HG03520 (cell line): Measurements from ENCODE around the gene AKR7A2.
"Not testable (repeated sequence)": the region's sequence is repeated elsewhere in the genome, so short reads cannot be mapped to it uniquely, and the experiment has no call there.

Source experiments
- ATAC-seq: cut with Tn5 transposase; IDR thresholded peaks from one replicate; pipeline ENCODE4 v1.9.1; 2021; ENCODE audit warnings: mild to moderate bottlenecking, moderate library complexity; ENCODE audit not compliant: unreplicated experiment

The AKR7A2 gene

GRCh38 chr1:19308509-19308907 is 3.4 kb downstream of the AKR7A2 start:
- no peak for ATAC-seq

- no peak for ATAC-seq
These were observed 4.0 kb downstream of the AKR7A2 start for GRCh38 chr1:19307794-19308508.

GRCh38 chr1:19306941-19307340 is 5.0 kb downstream of the AKR7A2 start:
- ATAC-seq: no peak

DNA sequence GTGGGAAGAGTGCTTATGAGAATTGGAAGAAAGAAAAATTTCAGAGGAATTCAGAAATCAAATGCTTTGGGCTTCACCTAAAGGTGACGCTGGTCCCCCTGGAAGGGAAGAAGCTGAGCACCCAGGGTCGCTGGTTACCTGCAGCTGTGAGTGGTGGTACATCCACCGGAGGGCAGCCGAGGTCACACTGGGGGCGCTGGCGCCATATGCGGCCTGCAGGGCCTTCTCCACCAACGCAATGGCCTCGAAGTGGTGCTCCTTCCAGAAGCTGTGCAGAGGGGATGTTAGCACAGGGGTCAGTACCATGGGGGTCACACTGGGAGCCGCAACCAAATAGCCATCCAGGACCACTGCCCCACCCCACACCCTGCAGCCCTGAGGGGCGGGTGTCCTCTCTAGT is 6.1 kb downstream of the AKR7A2 start:
- ATAC-seq: no peak

- not testable (repeated sequence) for ATAC-seq
These were observed 7.9 kb downstream of the AKR7A2 start for GRCh38 chr1:19304081-19304480.

DNA sequence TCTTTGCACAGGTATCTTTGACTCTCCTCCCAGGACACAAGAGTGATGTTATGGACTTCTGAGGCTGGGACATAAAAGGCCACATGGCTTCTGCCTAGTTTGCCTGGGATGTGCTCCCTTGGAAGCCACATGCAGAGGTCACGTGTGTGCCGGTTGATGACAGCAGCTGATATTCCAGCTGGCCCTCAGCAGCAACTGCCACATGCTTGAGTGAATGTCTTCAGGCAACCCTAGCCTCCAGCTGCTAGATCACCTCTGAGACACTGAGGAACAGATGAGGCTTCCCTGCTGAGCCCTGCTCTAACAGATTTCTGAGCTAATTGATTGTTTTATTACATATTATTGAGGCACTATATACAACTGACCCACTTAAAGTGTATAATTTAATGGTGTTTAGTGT is 11.7 kb downstream of the AKR7A2 start:
- ATAC-seq: no peak

DNA sequence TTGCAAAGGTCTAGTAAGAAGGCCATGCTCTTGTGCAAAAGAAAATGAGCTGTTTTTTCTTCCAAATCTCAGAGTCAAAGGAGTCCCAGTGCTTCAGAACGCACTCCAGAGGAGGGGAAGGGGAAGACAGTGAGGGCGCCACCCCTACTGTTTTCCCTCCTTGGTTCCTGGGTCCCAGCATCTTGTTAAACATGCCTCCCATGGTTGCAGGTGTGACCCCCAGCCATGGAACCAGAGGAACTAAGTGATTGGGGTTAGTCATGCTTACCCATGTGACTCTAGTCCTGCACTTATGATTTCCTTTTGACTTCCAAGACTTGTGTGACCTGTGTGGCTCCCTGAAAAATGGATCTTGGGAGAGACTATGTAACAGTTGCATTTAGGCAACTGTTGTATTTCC is 17.3 kb downstream of the AKR7A2 start:
- ATAC-seq: no peak

GRCh38 chr1:19289244-19289643 is 22.7 kb downstream of the AKR7A2 start:
- no peak for ATAC-seq

DNA sequence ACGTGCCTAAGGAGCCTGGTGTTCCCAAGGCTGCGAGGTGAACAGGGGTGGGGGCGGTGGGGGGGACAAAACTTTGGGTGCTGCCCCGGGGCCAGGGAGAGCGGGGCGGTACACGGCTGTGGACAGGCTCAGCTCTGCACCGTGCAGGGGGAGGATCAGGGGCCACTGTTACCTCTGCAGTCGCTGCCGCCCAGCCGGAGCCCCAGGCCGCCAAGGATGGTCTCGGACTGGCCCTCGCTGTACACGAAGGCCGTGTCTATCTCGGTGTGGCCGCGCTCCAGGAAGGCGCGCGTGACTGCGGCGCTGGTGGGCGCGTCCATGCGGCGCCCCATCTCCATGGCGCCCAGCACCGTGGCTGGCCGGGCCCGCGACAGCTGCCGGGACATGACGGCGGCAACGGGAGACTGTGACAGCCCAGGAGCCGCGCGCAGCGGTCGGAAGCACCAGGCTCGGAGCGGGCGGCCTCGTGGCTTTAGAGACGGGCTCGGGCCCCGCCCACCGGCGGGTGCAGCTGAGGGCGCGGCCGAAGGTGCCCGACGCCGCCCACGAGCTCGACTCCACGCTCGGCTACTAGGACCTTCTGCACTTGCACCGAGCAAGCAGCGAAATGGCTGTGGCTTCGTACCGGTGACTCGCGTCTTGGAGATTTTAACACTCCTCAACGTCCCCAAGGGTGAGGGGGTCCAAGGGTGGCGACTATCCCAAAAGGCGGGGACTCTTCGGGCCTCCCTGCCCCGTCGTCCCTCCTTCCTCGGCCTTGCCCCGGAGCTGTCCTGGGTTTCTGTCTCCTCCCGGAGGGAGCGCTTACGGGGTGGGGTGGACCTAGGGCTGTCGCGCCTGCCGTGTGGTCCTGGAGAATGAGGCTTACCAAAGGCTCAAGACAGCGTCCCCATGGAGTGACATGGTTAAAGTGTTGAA is 23.4 kb downstream of the AKR7A2 start, which contains the start of gene AKR7A3:
AKR7A3 (minus strand) TSS at position 447 of the 918 bp plus-strand sequence; CDS start at position 386, 61 bp downstream.
- ATAC-seq: not testable (repeated sequence)

DNA sequence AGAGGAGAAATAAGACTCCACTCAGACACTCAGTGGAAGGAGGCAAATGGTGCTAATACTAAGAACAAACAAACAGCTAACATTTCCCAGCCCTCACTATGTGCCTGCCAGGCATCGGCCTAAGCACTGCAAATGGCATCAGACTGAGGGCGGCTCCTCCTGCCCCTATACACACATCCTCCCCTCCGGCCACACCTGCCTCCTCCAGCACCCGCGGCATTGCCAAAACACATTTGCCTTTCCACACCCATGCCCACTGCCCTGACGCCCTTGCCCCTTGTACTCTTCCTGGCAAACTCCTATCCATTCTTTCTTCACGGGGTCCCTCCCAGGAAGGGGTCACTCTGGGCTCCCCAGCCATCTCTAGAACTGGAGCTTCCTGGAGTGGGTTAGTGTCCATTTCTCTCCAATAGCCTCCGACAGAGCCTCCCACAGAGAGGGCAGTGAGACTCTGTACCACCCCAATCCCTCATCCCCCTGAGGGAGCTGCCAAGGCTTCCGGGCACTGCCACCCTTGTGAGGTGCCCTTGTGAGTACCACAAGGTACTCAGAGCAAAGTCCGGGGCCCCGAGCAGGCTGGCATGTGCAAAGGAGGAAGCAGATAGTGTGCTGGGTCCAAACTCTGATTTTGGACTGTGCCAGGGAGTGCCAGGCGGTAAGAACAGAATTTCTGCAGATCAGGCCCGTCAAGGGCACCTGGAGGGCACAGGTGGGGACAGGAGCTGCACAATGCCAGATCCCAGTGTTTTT is 24.3 kb downstream of the AKR7A2 start:
- ATAC-seq: no peak

GRCh38 chr1:19285807-19286206 is 26.1 kb downstream of the AKR7A2 start:
- not testable (repeated sequence) for ATAC-seq

GRCh38 chr1:19285366-19285765 is 26.6 kb downstream of the AKR7A2 start:
- not testable (repeated sequence) for ATAC-seq

DNA sequence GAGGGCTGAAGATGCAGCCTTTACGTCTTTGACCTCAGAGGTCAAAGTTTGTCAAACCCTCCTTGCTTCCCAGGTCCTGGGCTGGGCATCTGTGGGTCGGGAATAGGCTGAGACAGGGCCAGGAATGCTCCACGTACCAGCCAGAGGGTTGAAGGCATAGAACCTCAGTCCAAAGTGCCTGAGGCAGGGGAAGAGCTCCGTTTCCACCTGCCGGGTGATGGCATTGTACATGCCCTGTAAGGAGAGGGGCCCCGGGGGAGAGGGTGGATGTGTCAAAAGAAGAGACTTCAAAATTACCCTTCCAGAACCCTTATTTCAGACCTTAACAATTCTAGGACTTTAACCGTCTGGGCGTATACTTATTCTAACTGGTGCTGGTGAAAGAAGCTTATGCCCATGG is 27.1 kb downstream of the AKR7A2 start:
- no peak for ATAC-seq

- no peak for ATAC-seq
These were observed 28.1 kb downstream of the AKR7A2 start for GRCh38 chr1:19283891-19284290.

- no peak for ATAC-seq
These were observed 37.3 kb downstream of the AKR7A2 start for GRCh38 chr1:19274636-19275035.

DNA sequence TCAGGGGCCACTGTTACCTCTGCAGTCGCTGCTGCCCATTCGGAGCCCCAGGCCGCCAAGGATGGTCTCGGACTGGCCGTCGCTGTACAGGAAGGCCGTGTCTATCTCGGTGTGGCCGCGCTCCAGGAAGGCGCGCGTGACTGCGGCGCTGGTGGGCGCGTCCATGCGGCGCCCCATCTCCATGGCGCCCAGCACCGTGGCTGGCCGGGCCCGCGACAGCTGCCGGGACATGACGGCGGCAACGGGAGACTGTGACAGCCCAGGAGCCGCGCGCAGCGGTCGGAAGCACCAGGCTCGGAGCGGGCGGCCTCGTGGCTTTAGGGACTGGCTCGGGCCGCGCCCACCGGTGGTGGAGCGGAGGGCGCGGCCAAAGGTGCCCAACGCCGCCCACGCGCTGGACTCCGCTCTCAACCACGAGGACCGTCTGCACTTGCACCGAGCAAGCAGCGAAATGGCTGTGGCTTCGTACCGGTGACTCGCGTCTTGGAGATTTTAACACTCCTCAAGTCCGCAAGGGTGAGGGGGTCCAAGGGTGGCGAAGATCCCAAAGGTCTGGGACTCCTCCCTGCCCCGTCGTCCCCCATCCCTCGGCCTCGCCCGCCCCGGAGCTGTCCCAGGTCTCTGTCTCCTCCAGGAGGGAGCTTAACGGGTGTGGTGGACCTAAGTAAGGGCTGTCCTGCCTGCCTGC is 38.0 kb downstream of the AKR7A2 start:
- not testable (repeated sequence) for ATAC-seq

DNA sequence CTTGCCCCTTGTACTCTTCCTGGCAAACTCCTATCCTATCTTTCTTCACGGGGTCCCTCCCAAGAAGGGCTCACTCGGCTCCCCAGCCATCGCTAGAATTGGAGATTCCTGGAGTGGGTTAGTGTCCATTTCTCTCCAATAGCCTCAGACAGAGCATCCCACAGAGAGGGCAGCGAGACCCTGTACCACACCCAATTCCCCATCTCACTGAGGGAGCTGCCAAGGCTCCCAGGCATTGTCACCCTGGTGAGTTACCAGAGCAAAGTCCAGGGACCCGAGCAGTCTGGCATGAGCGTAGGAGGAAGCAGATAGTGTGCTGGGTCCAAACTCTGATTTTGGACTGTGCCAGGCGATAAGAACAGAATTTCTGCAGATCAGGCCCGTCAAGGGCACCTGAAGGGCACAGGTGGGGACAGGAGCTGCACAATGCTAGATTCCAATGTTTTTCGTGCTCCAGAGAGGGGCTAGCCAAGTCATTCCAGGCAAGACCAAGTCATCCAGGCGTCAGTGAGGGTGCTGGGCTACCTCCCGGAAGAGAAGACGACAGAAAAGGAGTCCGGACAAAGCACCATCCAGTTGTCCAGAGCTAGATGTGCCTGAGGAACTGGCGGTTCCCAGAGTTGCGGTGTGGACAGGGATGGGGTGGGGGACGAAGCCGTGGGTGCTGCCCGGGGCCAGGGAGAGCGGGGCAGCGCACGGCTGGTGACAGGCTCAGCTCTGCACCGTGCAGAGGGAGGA is 38.7 kb downstream of the AKR7A2 start:
- ATAC-seq: no peak

GRCh38 chr1:19272064-19272463 is 39.9 kb downstream of the AKR7A2 start:
- no peak for ATAC-seq

DNA sequence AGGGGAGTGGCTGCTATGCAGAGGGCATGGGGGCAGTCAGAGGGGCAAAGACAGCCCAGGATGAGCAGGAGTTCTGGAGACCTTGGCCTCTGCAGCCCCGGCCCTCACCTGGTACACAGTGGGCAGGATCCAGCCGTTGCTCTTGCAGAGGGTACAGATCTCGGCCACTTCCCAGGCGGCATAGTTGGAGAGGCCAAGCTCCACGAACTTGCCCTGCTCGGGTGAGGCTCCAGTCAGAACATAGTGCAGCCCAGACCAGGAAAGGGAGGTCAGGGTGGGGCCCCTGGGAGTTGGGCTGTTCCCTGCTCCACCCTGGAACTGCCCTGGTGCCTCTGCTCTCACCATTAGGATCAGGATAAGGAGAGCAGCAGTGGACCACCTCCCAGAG is 41.6 kb downstream of the AKR7A2 start:
- not testable (repeated sequence) for ATAC-seq
